GM23338 (cell line): ENCODE measurements around the gene ZC3H6. TPM values are rescaled to one million over a fixed set of nuclear protein-coding genes. Genes with fewer than 3 reads are reported as not detected.

Experiments
- ATAC-seq: fragments of 200-7000 bp; cut with Tn5 transposase; 3 replicates; pipeline ENCODE4 v1.9.1; 2020
- DNase-seq: peaks from one replicate; pipeline ENCODE4 v3.0.0-alpha.2; 2015; ENCODE audit warnings: low spot score
- H2AFZ ChIP-seq: fragments of 200-600 bp; sonication (generic); 2 replicates; pipeline ENCODE4 v1.8.0; 2016; ENCODE audit warnings: antibody characterized with exemption, mild to moderate bottlenecking, moderate library complexity
- H3F3A ChIP-seq: fragments of 200-600 bp; sonication (generic); replicated peaks from 2 replicates; pipeline ENCODE4 v1.8.0; 2017; ENCODE audit warnings: antibody characterized with exemption, mixed run types, low read depth
- H3K27ac ChIP-seq: fragments of 200-600 bp; sonication (generic); 2 replicates; pipeline ENCODE4 v1.6.1; 2016; ENCODE audit warnings: low read depth
- H3K27me3 ChIP-seq: fragments of 200-600 bp; sonication (generic); 2 replicates; pipeline ENCODE4 v1.8.0; 2016; ENCODE audit warnings: mild to moderate bottlenecking, mixed run types, moderate library complexity; ENCODE audit not compliant: insufficient read depth
- H3K36me3 ChIP-seq: fragments of 200-600 bp; sonication (generic); 2 replicates; pipeline ENCODE4 v1.8.0; 2016; ENCODE audit warnings: mild to moderate bottlenecking; ENCODE audit not compliant: insufficient read depth
- H3K4me1 ChIP-seq: fragments of 200-600 bp; sonication (generic); 2 replicates; pipeline ENCODE4 v1.8.0; 2016; ENCODE audit warnings: mild to moderate bottlenecking, moderate library complexity; ENCODE audit not compliant: insufficient read depth
- H3K4me2 ChIP-seq: fragments of 200-600 bp; sonication (generic); 2 replicates; pipeline ENCODE4 v1.7.1; 2017; ENCODE audit warnings: mixed run types
- H3K4me3 ChIP-seq: fragments of 200-600 bp; sonication (generic); 2 replicates; pipeline ENCODE4 v1.6.1; 2016; ENCODE audit warnings: mixed run types
- H3K79me2 ChIP-seq: fragments of 200-600 bp; sonication (generic); replicated peaks from 2 replicates; pipeline ENCODE4 v1.8.0; 2017; ENCODE audit warnings: mild to moderate bottlenecking; ENCODE audit not compliant: insufficient read depth
- H3K9me2 ChIP-seq: fragments of 200-600 bp; sonication (generic); 2 replicates; pipeline ENCODE4 v1.8.0; 2017; ENCODE audit not compliant: insufficient read depth
- H4K20me1 ChIP-seq: fragments of 200-600 bp; sonication (generic); replicated peaks from 2 replicates; pipeline ENCODE4 v1.8.0; 2017; ENCODE audit warnings: mild to moderate bottlenecking; ENCODE audit not compliant: insufficient read depth
- H3K27ac Mint-ChIP-seq: 2 replicates; pipeline ENCODE4 v1.8.0; 2020; ENCODE audit warnings: inconsistent platforms, mild to moderate bottlenecking, moderate library complexity, mixed read lengths
- H3K27me3 Mint-ChIP-seq: 3 replicates; pipeline ENCODE4 v1.8.0; 2022; ENCODE audit warnings: low read depth, mild to moderate bottlenecking, moderate library complexity, mixed read lengths, inconsistent platforms; ENCODE audit not compliant: insufficient read depth, poor library complexity
- H3K36me3 Mint-ChIP-seq: 3 replicates; pipeline ENCODE4 v1.8.0; 2021; ENCODE audit warnings: low read depth, mild to moderate bottlenecking, inconsistent platforms, moderate library complexity, mixed read lengths
- H3K4me1 Mint-ChIP-seq: 3 replicates; pipeline ENCODE4 v1.8.0; 2020; ENCODE audit warnings: mild to moderate bottlenecking, inconsistent platforms, mixed read lengths
- H3K4me3 Mint-ChIP-seq: 3 replicates; pipeline ENCODE4 v1.8.0; 2021; ENCODE audit warnings: moderate library complexity, mild to moderate bottlenecking, inconsistent platforms, mixed read lengths
- H3K9me3 Mint-ChIP-seq: 3 replicates; pipeline ENCODE4 v1.8.0; 2020; ENCODE audit warnings: moderate library complexity, mild to moderate bottlenecking, inconsistent platforms, mixed read lengths
- CREB1 ChIP-seq: fragments of 250-450 bp; sonication (Bioruptor Pico); IDR thresholded peaks from 2 replicates; pipeline ENCODE4 v1.5.0; 2020; ENCODE audit warnings: low read depth, mild to moderate bottlenecking, moderate library complexity
- EZH2 ChIP-seq: fragments of 200-600 bp; sonication (generic); IDR thresholded peaks from one replicate; pipeline ENCODE4 v1.8.0; 2017; ENCODE audit warnings: antibody characterized with exemption, mild to moderate bottlenecking, low read depth; ENCODE audit not compliant: unreplicated experiment
- EZH2phosphoT487 ChIP-seq: fragments of 200-600 bp; sonication (generic); IDR thresholded peaks from one replicate; pipeline ENCODE4 v1.8.1; 2018; ENCODE audit warnings: antibody characterized with exemption; ENCODE audit not compliant: unreplicated experiment
- JUNB ChIP-seq: IDR thresholded peaks from one replicate; pipeline ENCODE4 v1.6.1; 2016; ENCODE audit warnings: antibody characterized with exemption; ENCODE audit not compliant: unreplicated experiment
- NANOG ChIP-seq: IDR thresholded peaks from 2 replicates; pipeline ENCODE4 v1.6.1; 2016; ENCODE audit warnings: antibody characterized with exemption, borderline replicate concordance
- POLR2AphosphoS5 ChIP-seq: IDR thresholded peaks from 2 replicates; pipeline ENCODE4 v1.6.1; 2016; ENCODE audit warnings: antibody characterized with exemption, low read depth
- STAT1 ChIP-seq: IDR thresholded peaks from one replicate; pipeline ENCODE4 v1.6.1; 2016; ENCODE audit warnings: antibody characterized with exemption; ENCODE audit not compliant: unreplicated experiment
- ZNF114 ChIP-seq: fragments of 250-450 bp; sonication (Bioruptor Pico); IDR thresholded peaks from 2 replicates; pipeline ENCODE4 v1.5.0; 2020; ENCODE audit warnings: mild to moderate bottlenecking, moderate library complexity
- ZNF331 ChIP-seq: fragments of 250-450 bp; sonication (Bioruptor Pico); IDR thresholded peaks from 2 replicates; pipeline ENCODE4 v1.5.0; 2020; ENCODE audit warnings: low read depth, mild to moderate bottlenecking, moderate library complexity
- polyA plus RNA-seq: library from polyadenylated mRNA; unstranded; fragments of >200 nt; fragmentation: Nextera tagmentation; extraction: Ambion mirVana; gene quantifications from 2 replicates; pipeline ENCODE4 v1.2.1, GENCODE V29; 2016
- total RNA-seq: library from RNA; depleted of rRNA; stranded (reverse); fragments of >200 nt; shearing (Covaris generic); gene quantifications from 2 replicates; pipeline ENCODE4 v1.2.3, GENCODE V29; 2014
- TF ChIP-seq, protein P1 (sequence below), 2 experiments: fragments of 200-600 bp in 1 of 2; sonication (generic) in 1 of 2; conservative IDR thresholded peaks; 2 replicates each; pipeline versions ENCODE4 v1.5.1 to v1.6.1; 2016 to 2017; ENCODE audit warnings: antibody characterized with exemption in 2 of 2, low read depth in 2 of 2, mild to moderate bottlenecking in 2 of 2, moderate library complexity in 1 of 2
- TF ChIP-seq, protein P2 (sequence below): fragments of 250-450 bp; sonication (Bioruptor Pico); IDR thresholded peaks from 2 replicates; pipeline ENCODE4 v1.5.0; 2020; ENCODE audit warnings: mild to moderate bottlenecking, moderate library complexity
- TF ChIP-seq, protein P3 (sequence below): IDR thresholded peaks from 2 replicates; pipeline ENCODE4 v1.6.1; 2016; ENCODE audit warnings: antibody characterized with exemption

ZC3H6 gene
- total and polyA plus RNA-seq, 2 experiments from 2014 or later = 4.9 to 8.0 TPM

- TF ChIP-seq, protein P1, sequence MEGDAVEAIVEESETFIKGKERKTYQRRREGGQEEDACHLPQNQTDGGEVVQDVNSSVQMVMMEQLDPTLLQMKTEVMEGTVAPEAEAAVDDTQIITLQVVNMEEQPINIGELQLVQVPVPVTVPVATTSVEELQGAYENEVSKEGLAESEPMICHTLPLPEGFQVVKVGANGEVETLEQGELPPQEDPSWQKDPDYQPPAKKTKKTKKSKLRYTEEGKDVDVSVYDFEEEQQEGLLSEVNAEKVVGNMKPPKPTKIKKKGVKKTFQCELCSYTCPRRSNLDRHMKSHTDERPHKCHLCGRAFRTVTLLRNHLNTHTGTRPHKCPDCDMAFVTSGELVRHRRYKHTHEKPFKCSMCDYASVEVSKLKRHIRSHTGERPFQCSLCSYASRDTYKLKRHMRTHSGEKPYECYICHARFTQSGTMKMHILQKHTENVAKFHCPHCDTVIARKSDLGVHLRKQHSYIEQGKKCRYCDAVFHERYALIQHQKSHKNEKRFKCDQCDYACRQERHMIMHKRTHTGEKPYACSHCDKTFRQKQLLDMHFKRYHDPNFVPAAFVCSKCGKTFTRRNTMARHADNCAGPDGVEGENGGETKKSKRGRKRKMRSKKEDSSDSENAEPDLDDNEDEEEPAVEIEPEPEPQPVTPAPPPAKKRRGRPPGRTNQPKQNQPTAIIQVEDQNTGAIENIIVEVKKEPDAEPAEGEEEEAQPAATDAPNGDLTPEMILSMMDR (conservative IDR thresholded peaks at IDR 0.05; ENCODE audit: low read depth in 2 of 2) = no peak
These were observed 14.7 kb downstream of the ZC3H6 start (continued) for GRCh38 chr2:112290088-112290487.

DNA sequence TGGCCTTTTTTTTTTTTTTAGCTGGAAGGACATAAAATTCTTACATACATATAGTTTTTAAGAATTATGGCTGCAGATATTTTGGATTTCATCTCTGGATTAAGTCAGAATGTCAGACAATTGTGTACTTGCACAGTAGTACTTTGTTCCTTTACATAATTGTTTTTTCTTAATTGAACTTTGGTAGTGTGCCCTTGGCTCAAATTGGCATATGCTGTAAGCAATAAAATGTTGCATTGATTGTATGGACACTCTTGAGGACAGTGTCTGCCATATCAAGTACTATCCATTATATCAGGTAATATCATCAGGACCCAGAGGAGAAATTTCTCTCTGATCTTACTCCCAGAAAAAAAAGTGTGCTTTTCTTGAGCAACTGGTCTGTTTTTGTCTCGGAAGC, 15.3 kb downstream of the ZC3H6 start:
- Mint-ChIP-seq H3K9me3 (no peaks in the 10 kb centered on the region), H3K27me3 (peaks cover 6% of the 10 kb centered on the region), H3K36me3 (no peaks in the 10 kb centered on the region), H3K4me1 (no peaks in the 10 kb centered on the region), H3K27ac (no peak overlapping the region), H3K4me3 (no peak overlapping the region)
- DNase-seq = no peak
- no peaks in the 10 kb centered on the region for H3K79me2 ChIP-seq
- H3K4me1 ChIP-seq = no peaks in the 10 kb centered on the region
- no peak overlapping the region for H3K4me2 ChIP-seq
- H3K36me3 ChIP-seq = no peaks in the 10 kb centered on the region
- H3F3A ChIP-seq = no peaks in the 10 kb centered on the region
- no peak overlapping the region for H2AFZ ChIP-seq
- H3K27ac ChIP-seq = no peak overlapping the region
- no peak for ATAC-seq
- H3K9me2 ChIP-seq = no peaks in the 10 kb centered on the region
- no peaks in the 10 kb centered on the region for H4K20me1 ChIP-seq
- H3K4me3 ChIP-seq = no peak overlapping the region
- no peaks in the 10 kb centered on the region for H3K27me3 ChIP-seq
- TF ChIP-seq NANOG (no peak), POLR2AphosphoS5 (no peak), EZH2 (no peak), EZH2phosphoT487 (no peak), CREB1 (CRISPR knock-in tag) (no peak), JUNB (no peak), ZNF114 (CRISPR knock-in tag) (no peak), STAT1 (no peak), ZNF331 (CRISPR knock-in tag) (no peak)
- TF ChIP-seq, protein P2, sequence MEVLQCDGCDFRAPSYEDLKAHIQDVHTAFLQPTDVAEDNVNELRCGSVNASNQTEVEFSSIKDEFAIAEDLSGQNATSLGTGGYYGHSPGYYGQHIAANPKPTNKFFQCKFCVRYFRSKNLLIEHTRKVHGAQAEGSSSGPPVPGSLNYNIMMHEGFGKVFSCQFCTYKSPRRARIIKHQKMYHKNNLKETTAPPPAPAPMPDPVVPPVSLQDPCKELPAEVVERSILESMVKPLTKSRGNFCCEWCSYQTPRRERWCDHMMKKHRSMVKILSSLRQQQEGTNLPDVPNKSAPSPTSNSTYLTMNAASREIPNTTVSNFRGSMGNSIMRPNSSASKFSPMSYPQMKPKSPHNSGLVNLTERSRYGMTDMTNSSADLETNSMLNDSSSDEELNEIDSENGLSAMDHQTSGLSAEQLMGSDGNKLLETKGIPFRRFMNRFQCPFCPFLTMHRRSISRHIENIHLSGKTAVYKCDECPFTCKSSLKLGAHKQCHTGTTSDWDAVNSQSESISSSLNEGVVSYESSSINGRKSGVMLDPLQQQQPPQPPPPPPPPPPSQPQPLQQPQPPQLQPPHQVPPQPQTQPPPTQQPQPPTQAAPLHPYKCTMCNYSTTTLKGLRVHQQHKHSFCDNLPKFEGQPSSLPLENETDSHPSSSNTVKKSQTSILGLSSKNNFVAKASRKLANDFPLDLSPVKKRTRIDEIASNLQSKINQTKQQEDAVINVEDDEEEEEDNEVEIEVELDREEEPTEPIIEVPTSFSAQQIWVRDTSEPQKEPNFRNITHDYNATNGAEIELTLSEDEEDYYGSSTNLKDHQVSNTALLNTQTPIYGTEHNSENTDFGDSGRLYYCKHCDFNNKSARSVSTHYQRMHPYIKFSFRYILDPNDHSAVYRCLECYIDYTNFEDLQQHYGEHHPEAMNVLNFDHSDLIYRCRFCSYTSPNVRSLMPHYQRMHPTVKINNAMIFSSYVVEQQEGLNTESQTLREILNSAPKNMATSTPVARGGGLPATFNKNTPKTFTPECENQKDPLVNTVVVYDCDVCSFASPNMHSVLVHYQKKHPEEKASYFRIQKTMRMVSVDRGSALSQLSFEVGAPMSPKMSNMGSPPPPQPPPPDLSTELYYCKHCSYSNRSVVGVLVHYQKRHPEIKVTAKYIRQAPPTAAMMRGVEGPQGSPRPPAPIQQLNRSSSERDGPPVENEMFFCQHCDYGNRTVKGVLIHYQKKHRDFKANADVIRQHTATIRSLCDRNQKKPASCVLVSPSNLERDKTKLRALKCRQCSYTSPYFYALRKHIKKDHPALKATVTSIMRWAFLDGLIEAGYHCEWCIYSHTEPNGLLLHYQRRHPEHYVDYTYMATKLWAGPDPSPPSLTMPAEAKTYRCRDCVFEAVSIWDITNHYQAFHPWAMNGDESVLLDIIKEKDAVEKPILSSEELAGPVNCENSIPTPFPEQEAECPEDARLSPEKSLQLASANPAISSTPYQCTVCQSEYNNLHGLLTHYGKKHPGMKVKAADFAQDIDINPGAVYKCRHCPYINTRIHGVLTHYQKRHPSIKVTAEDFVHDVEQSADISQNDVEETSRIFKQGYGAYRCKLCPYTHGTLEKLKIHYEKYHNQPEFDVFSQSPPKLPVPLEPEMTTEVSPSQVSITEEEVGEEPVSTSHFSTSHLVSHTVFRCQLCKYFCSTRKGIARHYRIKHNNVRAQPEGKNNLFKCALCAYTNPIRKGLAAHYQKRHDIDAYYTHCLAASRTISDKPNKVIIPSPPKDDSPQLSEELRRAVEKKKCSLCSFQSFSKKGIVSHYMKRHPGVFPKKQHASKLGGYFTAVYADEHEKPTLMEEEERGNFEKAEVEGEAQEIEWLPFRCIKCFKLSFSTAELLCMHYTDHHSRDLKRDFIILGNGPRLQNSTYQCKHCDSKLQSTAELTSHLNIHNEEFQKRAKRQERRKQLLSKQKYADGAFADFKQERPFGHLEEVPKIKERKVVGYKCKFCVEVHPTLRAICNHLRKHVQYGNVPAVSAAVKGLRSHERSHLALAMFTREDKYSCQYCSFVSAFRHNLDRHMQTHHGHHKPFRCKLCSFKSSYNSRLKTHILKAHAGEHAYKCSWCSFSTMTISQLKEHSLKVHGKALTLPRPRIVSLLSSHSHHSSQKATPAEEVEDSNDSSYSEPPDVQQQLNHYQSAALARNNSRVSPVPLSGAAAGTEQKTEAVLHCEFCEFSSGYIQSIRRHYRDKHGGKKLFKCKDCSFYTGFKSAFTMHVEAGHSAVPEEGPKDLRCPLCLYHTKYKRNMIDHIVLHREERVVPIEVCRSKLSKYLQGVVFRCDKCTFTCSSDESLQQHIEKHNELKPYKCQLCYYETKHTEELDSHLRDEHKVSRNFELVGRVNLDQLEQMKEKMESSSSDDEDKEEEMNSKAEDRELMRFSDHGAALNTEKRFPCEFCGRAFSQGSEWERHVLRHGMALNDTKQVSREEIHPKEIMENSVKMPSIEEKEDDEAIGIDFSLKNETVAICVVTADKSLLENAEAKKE (CRISPR knock-in tag) = no peak
- TF ChIP-seq, protein P3, sequence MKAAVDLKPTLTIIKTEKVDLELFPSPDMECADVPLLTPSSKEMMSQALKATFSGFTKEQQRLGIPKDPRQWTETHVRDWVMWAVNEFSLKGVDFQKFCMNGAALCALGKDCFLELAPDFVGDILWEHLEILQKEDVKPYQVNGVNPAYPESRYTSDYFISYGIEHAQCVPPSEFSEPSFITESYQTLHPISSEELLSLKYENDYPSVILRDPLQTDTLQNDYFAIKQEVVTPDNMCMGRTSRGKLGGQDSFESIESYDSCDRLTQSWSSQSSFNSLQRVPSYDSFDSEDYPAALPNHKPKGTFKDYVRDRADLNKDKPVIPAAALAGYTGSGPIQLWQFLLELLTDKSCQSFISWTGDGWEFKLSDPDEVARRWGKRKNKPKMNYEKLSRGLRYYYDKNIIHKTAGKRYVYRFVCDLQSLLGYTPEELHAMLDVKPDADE = no peak
- TF ChIP-seq, protein P1 (conservative IDR thresholded peaks at IDR 0.05; ENCODE audit: low read depth in 2 of 2) = no peak
